ENCODE results near the gene MB.

MB gene

GRCh38 chr22:35570686-35571194 is 46.4 kb downstream of the MB start:
- ChIA-PET POLR2A (no interaction called here), CTCF (interaction anchor here (1.3 to 17.7 kb wide), 3 partner anchors 12 to 140 kb away, joined by 4 to 352 read pairs (median 53); no protein-coding TSS in a partner anchor)
- no peak for TF ChIP-seq CTCF (IDR thresholded peaks at IDR 0.05; ENCODE audit: insufficient read depth, low read length, missing control alignments)
- H3K4me3 ChIP-seq (ENCODE audit: low read depth, low read length) = no peak overlapping the region
- DNase-seq (ENCODE audit: low read depth, low spot score) = no peak

- H3K4me3 ChIP-seq (ENCODE audit: low read depth, low read length) = no peak overlapping the region
- no peak for TF ChIP-seq CTCF (IDR thresholded peaks at IDR 0.05; ENCODE audit: insufficient read depth, low read length, missing control alignments)
- no peak for DNase-seq (ENCODE audit: low read depth, low spot score)
- ChIA-PET CTCF (interaction anchor here (0.8 to 17.7 kb wide), 4 partner anchors 11 to 139 kb away, joined by 4 to 352 read pairs (median 28); no protein-coding TSS in a partner anchor), POLR2A (no interaction called here)
Observed at GRCh38 chr22:35569916-35570315, 47.2 kb downstream of the MB start.

- DNase-seq (ENCODE audit: low read depth, low spot score) = peak; percentile 31
- POLR2A ChIA-PET = no interaction called here
- CTCF ChIA-PET = interaction anchor here (1.2 to 17.7 kb wide), 5 partner anchors 8 to 138 kb away, joined by 4 to 352 read pairs (median 44); no protein-coding TSS in a partner anchor
- H3K4me3 ChIP-seq (ENCODE audit: low read depth, low read length) = no peak overlapping the region
- no peak for TF ChIP-seq CTCF (IDR thresholded peaks at IDR 0.05; ENCODE audit: insufficient read depth, low read length, missing control alignments)
Observed at GRCh38 chr22:35568751-35569739, 48.1 kb downstream of the MB start.

- no peak overlapping the region for H3K4me3 ChIP-seq (ENCODE audit: low read depth, low read length)
- ChIA-PET POLR2A (no interaction called here), CTCF (interaction anchor here (0.8 to 5.8 kb wide), 4 partner anchors 10 to 136 kb away, joined by 3 to 44 read pairs (median 4); no protein-coding TSS in a partner anchor)
- no peak for TF ChIP-seq CTCF (IDR thresholded peaks at IDR 0.05; ENCODE audit: insufficient read depth, low read length, missing control alignments)
- no peak for DNase-seq (ENCODE audit: low read depth, low spot score)
Observed at GRCh38 chr22:35567351-35568141, 49.6 kb downstream of the MB start.

- peak; percentile 41 for DNase-seq (ENCODE audit: low read depth, low spot score)
- TF ChIP-seq CTCF (IDR thresholded peaks at IDR 0.05; ENCODE audit: insufficient read depth, low read length, missing control alignments) = peak; percentile 33
- ChIA-PET POLR2A (no interaction called here), CTCF (interaction anchor here (0.7 to 5.8 kb wide), 5 partner anchors 10 to 134 kb away, joined by 3 to 44 read pairs (median 5); no protein-coding TSS in a partner anchor)
- no peak overlapping the region for H3K4me3 ChIP-seq (ENCODE audit: low read depth, low read length)
Observed at GRCh38 chr22:35564975-35565867, 51.9 kb downstream of the MB start.
